ENCODE results near the gene CCN2. TPM values are rescaled to one million over a fixed set of nuclear protein-coding genes. Genes with fewer than 3 reads are reported as not detected.

The CCN2 gene
- polyA plus RNA-seq, 2 donors: 13.4 to 15.9 TPM

GRCh38 chr6:131954059-131954774 lies 3.0 kb upstream of the CCN2 start:
- no peak overlapping the region for H3K4me3 ChIP-seq (ENCODE audit: low read depth in 1 of 2, low read length in 2 of 2)
- WGBS, 2 donors: 19 to 23% methylated on average over 3 of the region's 3 CpGs

GRCh38 chr6:131952886-131953509 lies 1.8 kb upstream of the CCN2 start:
- Histone ChIP-seq H3K27ac (ENCODE audit: low read depth in 2 of 2, low read length in 1 of 2) (no peak overlapping the region), H3K36me3 (ENCODE audit: control insufficient read depth in 2 of 2, insufficient read depth in 2 of 2, low read length in 1 of 2) (no peaks in the 10 kb centered on the region), H3K4me1 (ENCODE audit: control insufficient read depth in 2 of 2, insufficient read depth in 2 of 2, low read length in 1 of 2) (peaks cover 5 to 10% of the 10 kb centered on the region in 2 donors), H3K4me3 (ENCODE audit: low read depth in 1 of 2, low read length in 2 of 2) (no peak overlapping the region), H3K9me3 (ENCODE audit: control insufficient read depth in 2 of 2, insufficient read depth in 1 of 2, low read depth in 1 of 2, low read length in 1 of 2) (no peaks in the 10 kb centered on the region), H3K27me3 (ENCODE audit: control insufficient read depth in 1 of 2, insufficient read depth in 2 of 2, low read length in 2 of 2) (no peaks in the 10 kb centered on the region)
- 87 to 88% methylated on average over 4 of the region's 4 CpGs for WGBS, 2 donors

More at GRCh38 chr6:131954059-131954774, 3.0 kb upstream of the CCN2 start:
- Histone ChIP-seq H3K4me1 (ENCODE audit: control insufficient read depth in 2 of 2, insufficient read depth in 2 of 2, low read length in 1 of 2) (peaks cover 5 to 10% of the 10 kb centered on the region in 2 donors), H3K27ac (ENCODE audit: low read depth in 2 of 2, low read length in 1 of 2) (no peak overlapping the region), H3K27me3 (ENCODE audit: control insufficient read depth in 1 of 2, insufficient read depth in 2 of 2, low read length in 2 of 2) (no peaks in the 10 kb centered on the region), H3K36me3 (ENCODE audit: control insufficient read depth in 2 of 2, insufficient read depth in 2 of 2, low read length in 1 of 2) (no peaks in the 10 kb centered on the region), H3K9me3 (ENCODE audit: control insufficient read depth in 2 of 2, insufficient read depth in 1 of 2, low read depth in 1 of 2, low read length in 1 of 2) (no peaks in the 10 kb centered on the region)

- H3K27me3 ChIP-seq (ENCODE audit: control insufficient read depth in 1 of 2, insufficient read depth in 2 of 2, low read length in 2 of 2): no peaks in the 10 kb centered on the region
- peak overlapping the region; percentile 89 to 90 for H3K27ac ChIP-seq (ENCODE audit: low read depth in 2 of 2, low read length in 1 of 2)
- WGBS, 2 donors: 22 to 33% methylated on average over 8 of the region's 8 CpGs
- H3K36me3 ChIP-seq (ENCODE audit: control insufficient read depth in 2 of 2, insufficient read depth in 2 of 2, low read length in 1 of 2): no peaks in the 10 kb centered on the region
- no peaks in the 10 kb centered on the region for H3K9me3 ChIP-seq (ENCODE audit: control insufficient read depth in 2 of 2, insufficient read depth in 1 of 2, low read depth in 1 of 2, low read length in 1 of 2)
- H3K4me1 ChIP-seq (ENCODE audit: control insufficient read depth in 2 of 2, insufficient read depth in 2 of 2, low read length in 1 of 2): peaks cover 5 to 10% of the 10 kb centered on the region in 2 donors
- H3K4me3 ChIP-seq (ENCODE audit: low read depth in 1 of 2, low read length in 2 of 2): peak overlapping the region in 1 of 2 donors; percentile 57
These were observed 531 bp upstream of the CCN2 start for GRCh38 chr6:131951576-131952230.

GRCh38 chr6:131949909-131950766 lies 1.0 kb downstream of the CCN2 start:
- Histone ChIP-seq H3K4me1 (ENCODE audit: control insufficient read depth in 2 of 2, insufficient read depth in 2 of 2, low read length in 1 of 2) (peaks cover 5 to 10% of the 10 kb centered on the region in 2 donors), H3K27me3 (ENCODE audit: control insufficient read depth in 1 of 2, insufficient read depth in 2 of 2, low read length in 2 of 2) (no peaks in the 10 kb centered on the region), H3K9me3 (ENCODE audit: control insufficient read depth in 2 of 2, insufficient read depth in 1 of 2, low read depth in 1 of 2, low read length in 1 of 2) (no peaks in the 10 kb centered on the region), H3K27ac (ENCODE audit: low read depth in 2 of 2, low read length in 1 of 2) (peak overlapping the region; percentile 89 to 90), H3K36me3 (ENCODE audit: control insufficient read depth in 2 of 2, insufficient read depth in 2 of 2, low read length in 1 of 2) (no peaks in the 10 kb centered on the region), H3K4me3 (ENCODE audit: low read depth in 1 of 2, low read length in 2 of 2) (peak overlapping the region; percentile 57 to 71)
- WGBS, 2 donors: 7 to 8% methylated on average over 39 to 42 of the region's 42 CpGs

GRCh38 chr6:131949620-131949908 lies 1.6 kb downstream of the CCN2 start:
- 33 to 48% methylated on average over 3 of the region's 3 CpGs for WGBS, 2 donors
- no peaks in the 10 kb centered on the region for H3K27me3 ChIP-seq (ENCODE audit: control insufficient read depth in 1 of 2, insufficient read depth in 2 of 2, low read length in 2 of 2)
- peak overlapping the region; percentile 57 to 71 for H3K4me3 ChIP-seq (ENCODE audit: low read depth in 1 of 2, low read length in 2 of 2)
- no peaks in the 10 kb centered on the region for H3K36me3 ChIP-seq (ENCODE audit: control insufficient read depth in 2 of 2, insufficient read depth in 2 of 2, low read length in 1 of 2)
- H3K9me3 ChIP-seq (ENCODE audit: control insufficient read depth in 2 of 2, insufficient read depth in 1 of 2, low read depth in 1 of 2, low read length in 1 of 2): no peaks in the 10 kb centered on the region
- H3K27ac ChIP-seq (ENCODE audit: low read depth in 2 of 2, low read length in 1 of 2): peak overlapping the region; percentile 89 to 90
- peaks cover 5 to 10% of the 10 kb centered on the region in 2 donors for H3K4me1 ChIP-seq (ENCODE audit: control insufficient read depth in 2 of 2, insufficient read depth in 2 of 2, low read length in 1 of 2)

- WGBS, 2 donors: 59 to 66% methylated on average over 18 of the region's 18 CpGs
- H3K4me1 ChIP-seq (ENCODE audit: control insufficient read depth in 2 of 2, insufficient read depth in 2 of 2, low read length in 1 of 2): peaks cover 5 to 10% of the 10 kb centered on the region in 2 donors
- no peaks in the 10 kb centered on the region for H3K9me3 ChIP-seq (ENCODE audit: control insufficient read depth in 2 of 2, insufficient read depth in 1 of 2, low read depth in 1 of 2, low read length in 1 of 2)
- H3K36me3 ChIP-seq (ENCODE audit: control insufficient read depth in 2 of 2, insufficient read depth in 2 of 2, low read length in 1 of 2): no peaks in the 10 kb centered on the region
- peak overlapping the region; percentile 39 to 80 for H3K27ac ChIP-seq (ENCODE audit: low read depth in 2 of 2, low read length in 1 of 2)
- H3K27me3 ChIP-seq (ENCODE audit: control insufficient read depth in 1 of 2, insufficient read depth in 2 of 2, low read length in 2 of 2): no peaks in the 10 kb centered on the region
- peak overlapping the region; percentile 24 to 57 for H3K4me3 ChIP-seq (ENCODE audit: low read depth in 1 of 2, low read length in 2 of 2)
These were observed 2.2 kb downstream of the CCN2 start for GRCh38 chr6:131948692-131949619.

- no peaks in the 10 kb centered on the region for H3K36me3 ChIP-seq (ENCODE audit: control insufficient read depth in 2 of 2, insufficient read depth in 2 of 2, low read length in 1 of 2)
- H3K4me3 ChIP-seq (ENCODE audit: low read depth in 1 of 2, low read length in 2 of 2): peak overlapping the region in 1 of 2 donors; percentile 57
- no peak overlapping the region for H3K27ac ChIP-seq (ENCODE audit: low read depth in 2 of 2, low read length in 1 of 2)
- H3K4me1 ChIP-seq (ENCODE audit: control insufficient read depth in 2 of 2, insufficient read depth in 2 of 2, low read length in 1 of 2): peaks cover 5 to 8% of the 10 kb centered on the region in 2 donors
- WGBS, 2 donors: 69 to 79% methylated on average over 3 of the region's 3 CpGs
- H3K27me3 ChIP-seq (ENCODE audit: control insufficient read depth in 1 of 2, insufficient read depth in 2 of 2, low read length in 2 of 2): no peaks in the 10 kb centered on the region
- no peaks in the 10 kb centered on the region for H3K9me3 ChIP-seq (ENCODE audit: control insufficient read depth in 2 of 2, insufficient read depth in 1 of 2, low read depth in 1 of 2, low read length in 1 of 2)
These were observed 3.0 kb downstream of the CCN2 start for GRCh38 chr6:131947986-131948661.

Measured in esophagus (tissue), 2 donors.